OCI-LY1 (cell line): ENCODE measurements around the gene BMP7.
"Not testable (repeated sequence)": the region's sequence is repeated elsewhere in the genome, so short reads cannot be mapped to it uniquely, and the experiment has no call there.

Experiments used
- H2AFZ ChIP-seq: fragments of 200-600 bp; sonication (generic), shearing (Covaris generic); 2 replicates; pipeline ENCODE4 v1.6.0; 2014; ENCODE audit warnings: antibody characterized with exemption, mild to moderate bottlenecking, low read length
- H3F3A ChIP-seq: fragments of 200-600 bp; sonication (generic), shearing (Covaris generic); 2 replicates; pipeline ENCODE4 v1.6.0; 2014; ENCODE audit warnings: mild to moderate bottlenecking, antibody characterized with exemption, low read length, moderate library complexity; ENCODE audit not compliant: insufficient read depth
- H3K27ac ChIP-seq: fragments of 200-600 bp; sonication (generic); 2 replicates; pipeline ENCODE4 v1.5.1; 2014; ENCODE audit warnings: low read length, mixed run types, mild to moderate bottlenecking, low read depth; ENCODE audit not compliant: poor library complexity, severe bottlenecking
- H3K27me3 ChIP-seq: fragments of 200-600 bp; sonication (generic); 2 replicates; pipeline ENCODE4 v1.6.0; 2014; ENCODE audit warnings: antibody characterized with exemption, mild to moderate bottlenecking, low read length, moderate library complexity; ENCODE audit not compliant: insufficient read depth
- H3K36me3 ChIP-seq: fragments of 200-600 bp; sonication (generic); 2 replicates; pipeline ENCODE4 v1.6.1; 2014; ENCODE audit warnings: mild to moderate bottlenecking, antibody characterized with exemption, low read length, moderate library complexity, mixed read lengths; ENCODE audit not compliant: insufficient read depth
- H3K4me1 ChIP-seq: fragments of 200-600 bp; sonication (generic); 2 replicates; pipeline ENCODE4 v1.5.1; 2014; ENCODE audit warnings: mild to moderate bottlenecking, low read length, moderate library complexity; ENCODE audit not compliant: insufficient read depth, severe bottlenecking
- H3K4me2 ChIP-seq: fragments of 200-600 bp; sonication (generic), shearing (Covaris generic); 2 replicates; pipeline ENCODE4 v1.6.1; 2014; ENCODE audit warnings: low read length
- H3K4me3 ChIP-seq: fragments of 200-600 bp; sonication (generic); 2 replicates; pipeline ENCODE4 v1.5.1; 2014; ENCODE audit warnings: low read length, low read depth, mild to moderate bottlenecking, mixed read lengths; ENCODE audit not compliant: poor library complexity, severe bottlenecking
- H3K79me2 ChIP-seq: fragments of 200-600 bp; shearing (Covaris generic); 2 replicates; pipeline ENCODE4 v1.6.1; 2016; ENCODE audit warnings: mixed run types, low read length, mixed read lengths; ENCODE audit not compliant: insufficient read depth
- H3K9ac ChIP-seq: fragments of 200-600 bp; sonication (generic), shearing (Covaris generic); 2 replicates; pipeline ENCODE4 v1.6.1; 2014; ENCODE audit warnings: mild to moderate bottlenecking, low read length, mixed read lengths
- H3K9me2 ChIP-seq: fragments of 200-600 bp; sonication (generic), shearing (Covaris generic); 2 replicates; pipeline ENCODE4 v1.6.1; 2014; ENCODE audit warnings: low read depth, mild to moderate bottlenecking, low read length, mixed read lengths
- H3K9me3 ChIP-seq: fragments of 200-600 bp; shearing (Covaris generic); 2 replicates; pipeline ENCODE4 v1.6.1; 2014; ENCODE audit warnings: low read length, mixed read lengths
- H4K20me1 ChIP-seq: fragments of 200-600 bp; sonication (generic), shearing (Covaris generic); 2 replicates; pipeline ENCODE4 v1.6.0; 2016; ENCODE audit warnings: mild to moderate bottlenecking, low read length; ENCODE audit not compliant: insufficient read depth
- EZH2 ChIP-seq: fragments of 200-600 bp; sonication (generic), shearing (Covaris generic); IDR thresholded peaks from 2 replicates; pipeline ENCODE4 v1.8.0; 2017; ENCODE audit warnings: borderline replicate concordance, mixed run types, mild to moderate bottlenecking, antibody characterized with exemption, low read length, moderate library complexity, mixed read lengths
- TF ChIP-seq, protein P1 (sequence below): fragments of 200-600 bp; sonication (generic), shearing (Covaris generic); IDR thresholded peaks from 2 replicates; pipeline ENCODE4 v1.5.1; 2017; ENCODE audit warnings: mild to moderate bottlenecking, antibody characterized with exemption, low read length, moderate library complexity, mixed read lengths

BMP7 gene

DNA sequence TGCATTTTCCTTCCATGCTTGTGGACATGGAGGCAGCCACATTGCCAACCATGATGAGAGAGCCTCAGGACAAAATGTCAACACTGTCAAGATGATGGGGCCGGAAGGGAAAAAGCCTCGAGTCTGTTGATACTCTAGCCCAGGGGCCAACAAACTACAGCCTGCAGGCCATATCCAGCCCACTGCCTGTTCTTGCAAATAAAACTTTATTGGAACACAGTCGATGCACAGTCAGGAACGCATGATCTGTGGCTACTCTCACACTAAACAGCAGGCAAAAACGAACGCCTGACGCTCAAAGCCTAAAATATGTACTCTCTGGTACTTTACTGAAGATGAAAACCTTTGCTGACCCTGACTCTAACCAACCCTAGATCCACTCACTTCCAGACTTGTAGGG lies 72.3 kb downstream of the BMP7 start:
- Histone ChIP-seq H3K27ac (no peak overlapping the region), H3K9me2 (no peaks in the 10 kb centered on the region), H2AFZ (no peak overlapping the region), H3K9me3 (no peaks in the 10 kb centered on the region), H3K4me3 (no peak overlapping the region), H3F3A (no peaks in the 10 kb centered on the region), H3K4me1 (no peaks in the 10 kb centered on the region), H3K9ac (no peak overlapping the region), H3K79me2 (no peaks in the 10 kb centered on the region), H3K27me3 (no peaks in the 10 kb centered on the region), H3K36me3 (peaks cover 93% of the 10 kb centered on the region), H4K20me1 (no peaks in the 10 kb centered on the region), H3K4me2 (no peak overlapping the region)
- TF ChIP-seq, protein P1, sequence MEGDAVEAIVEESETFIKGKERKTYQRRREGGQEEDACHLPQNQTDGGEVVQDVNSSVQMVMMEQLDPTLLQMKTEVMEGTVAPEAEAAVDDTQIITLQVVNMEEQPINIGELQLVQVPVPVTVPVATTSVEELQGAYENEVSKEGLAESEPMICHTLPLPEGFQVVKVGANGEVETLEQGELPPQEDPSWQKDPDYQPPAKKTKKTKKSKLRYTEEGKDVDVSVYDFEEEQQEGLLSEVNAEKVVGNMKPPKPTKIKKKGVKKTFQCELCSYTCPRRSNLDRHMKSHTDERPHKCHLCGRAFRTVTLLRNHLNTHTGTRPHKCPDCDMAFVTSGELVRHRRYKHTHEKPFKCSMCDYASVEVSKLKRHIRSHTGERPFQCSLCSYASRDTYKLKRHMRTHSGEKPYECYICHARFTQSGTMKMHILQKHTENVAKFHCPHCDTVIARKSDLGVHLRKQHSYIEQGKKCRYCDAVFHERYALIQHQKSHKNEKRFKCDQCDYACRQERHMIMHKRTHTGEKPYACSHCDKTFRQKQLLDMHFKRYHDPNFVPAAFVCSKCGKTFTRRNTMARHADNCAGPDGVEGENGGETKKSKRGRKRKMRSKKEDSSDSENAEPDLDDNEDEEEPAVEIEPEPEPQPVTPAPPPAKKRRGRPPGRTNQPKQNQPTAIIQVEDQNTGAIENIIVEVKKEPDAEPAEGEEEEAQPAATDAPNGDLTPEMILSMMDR, result no peak
- TF ChIP-seq EZH2, result no peak

DNA sequence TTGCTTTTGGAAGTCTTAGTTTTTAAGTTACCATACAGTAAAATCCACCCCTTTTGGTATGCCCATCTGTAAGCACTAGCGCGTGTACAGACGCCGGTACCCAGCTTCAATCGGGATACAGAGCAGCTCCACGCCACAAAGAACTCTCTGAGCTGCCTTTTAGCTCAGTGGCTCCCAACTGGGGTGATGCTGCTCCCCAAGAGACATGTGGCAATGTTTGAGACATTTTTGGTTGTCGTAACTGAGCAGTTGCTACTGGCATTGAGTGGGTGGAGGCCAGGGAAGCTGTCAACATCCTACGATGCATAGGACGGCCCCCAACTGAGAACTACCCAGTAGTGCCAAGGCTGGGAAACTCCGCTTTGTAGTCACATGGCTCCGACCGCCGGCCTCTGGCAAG lies 73.3 kb downstream of the BMP7 start:
- no peak overlapping the region for H2AFZ ChIP-seq
- H3K36me3 ChIP-seq, result peaks cover 93% of the 10 kb centered on the region
- TF ChIP-seq, protein P1, result no peak
- no peak for TF ChIP-seq EZH2
- H4K20me1 ChIP-seq, result no peaks in the 10 kb centered on the region
- H3F3A ChIP-seq, result no peaks in the 10 kb centered on the region
- no peak overlapping the region for H3K4me2 ChIP-seq
- no peak overlapping the region for H3K27ac ChIP-seq
- H3K9me2 ChIP-seq, result no peaks in the 10 kb centered on the region
- H3K4me3 ChIP-seq, result no peak overlapping the region
- H3K9me3 ChIP-seq, result no peaks in the 10 kb centered on the region
- no peaks in the 10 kb centered on the region for H3K4me1 ChIP-seq
- H3K79me2 ChIP-seq, result 0 out of 2 replicates have a peak, but pooled peaks cover 2% of the 10 kb centered on the region
- no peaks in the 10 kb centered on the region for H3K27me3 ChIP-seq
- no peak overlapping the region for H3K9ac ChIP-seq

GRCh38 chr20:57192311-57192710 lies 74.1 kb downstream of the BMP7 start:
- H4K20me1 ChIP-seq, result no peaks in the 10 kb centered on the region

DNA sequence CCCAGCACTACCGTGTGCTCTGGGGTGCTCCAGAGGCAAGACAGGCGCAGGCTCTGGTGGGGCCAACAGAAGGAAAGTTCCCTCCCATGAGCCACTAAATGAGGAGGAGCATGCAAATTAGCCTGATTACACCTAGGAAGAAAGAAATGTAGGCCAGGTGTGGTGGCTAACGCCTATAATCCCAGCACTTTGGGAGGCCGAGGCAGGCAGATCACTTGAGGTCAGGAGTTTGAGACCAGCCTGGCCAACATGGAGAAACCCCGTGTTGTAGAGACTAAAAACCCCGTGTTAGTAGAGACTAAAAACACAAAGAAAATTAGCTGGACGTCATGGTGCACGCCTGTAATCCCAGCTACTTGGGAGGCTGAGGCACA lies 75.2 kb downstream of the BMP7 start:
- not testable (repeated sequence) for H3K9ac ChIP-seq, H3F3A ChIP-seq, H3K9me2 ChIP-seq, H3K4me1 ChIP-seq, H3K27me3 ChIP-seq, H4K20me1 ChIP-seq, H2AFZ ChIP-seq, H3K9me3 ChIP-seq, H3K4me2 ChIP-seq, H3K4me3 ChIP-seq, H3K27ac ChIP-seq, H3K79me2 ChIP-seq
- H3K36me3 ChIP-seq, result peaks cover 93% of the 10 kb centered on the region

More at GRCh38 chr20:57192311-57192710, 74.1 kb downstream of the BMP7 start:
- no peak overlapping the region for H3K27ac ChIP-seq
- no peak overlapping the region for H2AFZ ChIP-seq
- H3K9me3 ChIP-seq, result no peaks in the 10 kb centered on the region
- no peaks in the 10 kb centered on the region for H3K4me1 ChIP-seq
- H3K9me2 ChIP-seq, result no peaks in the 10 kb centered on the region
- H3K79me2 ChIP-seq, result 0 out of 2 replicates have a peak, but pooled peaks cover 3% of the 10 kb centered on the region
- no peaks in the 10 kb centered on the region for H3F3A ChIP-seq
- TF ChIP-seq, protein P1, result no peak
- no peak for TF ChIP-seq EZH2
- H3K36me3 ChIP-seq, result peaks cover 93% of the 10 kb centered on the region
- H3K4me3 ChIP-seq, result no peak overlapping the region
- no peaks in the 10 kb centered on the region for H3K27me3 ChIP-seq
- no peak overlapping the region for H3K4me2 ChIP-seq
- H3K9ac ChIP-seq, result no peak overlapping the region
